GM12865 (cell line): ENCODE data around the gene DCDC2.
"Not testable (repeated sequence)": the region's sequence is repeated elsewhere in the genome, so short reads cannot be mapped to it uniquely, and the experiment has no call there.

Experiments
- DNase-seq: peaks from one replicate; pipeline ENCODE4 v3.0.0; 2010; ENCODE audit warnings: low read depth
- H3K4me3 ChIP-seq: 2 replicates; pipeline ENCODE4 v1.5.1; 2011; ENCODE audit warnings: mild to moderate bottlenecking, low read depth, low read length, control low read depth
- CTCF ChIP-seq: IDR thresholded peaks from 2 replicates; pipeline ENCODE4 v1.5.1; 2011; ENCODE audit warnings: low read length, control low read depth, low read depth, inconsistent platforms; ENCODE audit not compliant: insufficient read depth; ENCODE audit errors: missing control alignments

The DCDC2 gene

GRCh38 chr6:24307881-24308280 lies 50.0 kb downstream of the DCDC2 start:
- DNase-seq: no peak
- no peak for TF ChIP-seq CTCF

DNA sequence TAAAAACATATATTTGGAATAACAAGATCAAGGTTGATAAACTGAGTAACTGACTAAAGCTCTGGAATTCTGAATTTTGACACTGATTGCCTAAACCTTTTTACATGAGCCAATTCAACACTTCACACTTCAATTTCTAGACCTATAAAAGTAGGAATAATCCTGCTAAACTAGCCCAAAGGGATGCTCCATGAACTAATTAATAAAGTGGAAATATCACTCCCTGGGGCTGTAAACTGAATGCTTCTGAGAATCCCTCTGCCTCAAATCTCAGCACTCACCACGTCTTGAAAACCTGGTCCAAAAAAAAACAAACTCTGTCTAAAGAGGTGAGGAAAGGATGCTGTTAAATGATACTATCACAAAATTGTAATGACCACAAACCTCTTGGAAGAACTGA lies 50.9 kb downstream of the DCDC2 start:
- no peak for TF ChIP-seq CTCF
- no peak overlapping the region for H3K4me3 ChIP-seq
- no peak for DNase-seq

More at GRCh38 chr6:24307881-24308280, 50.0 kb downstream of the DCDC2 start:
- H3K4me3 ChIP-seq: no peak overlapping the region

DNA sequence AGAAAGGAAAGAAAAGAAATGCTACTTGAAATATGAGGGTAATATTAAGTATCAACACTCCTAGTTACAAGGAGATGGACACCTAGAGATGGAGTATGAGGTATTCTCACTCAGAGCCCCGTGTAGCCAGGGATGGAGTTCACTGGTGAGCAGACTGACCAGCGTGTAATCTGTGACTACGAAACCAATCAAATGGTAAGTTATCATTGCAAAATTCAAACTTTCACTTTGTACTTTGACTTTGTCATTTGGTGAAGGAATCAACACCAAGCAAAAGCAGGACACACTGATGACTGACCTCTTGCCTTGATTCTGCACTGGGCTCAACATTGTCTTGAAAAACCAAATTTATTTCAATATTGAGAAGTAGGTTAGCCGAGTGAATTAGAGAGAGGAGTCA lies 51.8 kb downstream of the DCDC2 start:
- no peak for TF ChIP-seq CTCF
- no peak overlapping the region for H3K4me3 ChIP-seq
- no peak for DNase-seq

GRCh38 chr6:24296944-24297343 lies 60.9 kb downstream of the DCDC2 start:
- no peak overlapping the region for H3K4me3 ChIP-seq

DNA sequence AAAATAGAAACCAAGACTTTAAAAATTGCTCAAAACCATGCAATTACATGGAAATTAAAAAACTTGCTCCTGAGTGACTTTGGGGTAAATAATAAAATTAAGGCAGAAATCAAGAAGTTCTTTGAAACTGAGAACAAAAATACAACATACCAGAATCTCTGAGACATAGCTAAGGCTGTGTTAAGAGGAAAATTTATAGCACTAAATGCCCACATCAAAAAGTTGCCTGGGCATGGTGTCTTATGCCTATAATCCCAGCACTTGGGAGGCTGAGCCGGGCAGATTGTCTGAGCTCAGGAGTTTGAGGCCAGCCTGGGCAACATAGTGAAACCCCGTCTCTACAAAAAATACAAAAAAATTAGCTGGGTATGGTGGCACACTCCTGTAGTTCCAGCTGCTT lies 64.0 kb downstream of the DCDC2 start:
- not testable (repeated sequence) for H3K4me3 ChIP-seq, DNase-seq

More at GRCh38 chr6:24296944-24297343, 60.9 kb downstream of the DCDC2 start:
- DNase-seq: no peak
- TF ChIP-seq CTCF: no peak

GRCh38 chr6:24287239-24287638 lies 70.6 kb downstream of the DCDC2 start:
- no peak overlapping the region for H3K4me3 ChIP-seq
- no peak for TF ChIP-seq CTCF
- no peak for DNase-seq

DNA sequence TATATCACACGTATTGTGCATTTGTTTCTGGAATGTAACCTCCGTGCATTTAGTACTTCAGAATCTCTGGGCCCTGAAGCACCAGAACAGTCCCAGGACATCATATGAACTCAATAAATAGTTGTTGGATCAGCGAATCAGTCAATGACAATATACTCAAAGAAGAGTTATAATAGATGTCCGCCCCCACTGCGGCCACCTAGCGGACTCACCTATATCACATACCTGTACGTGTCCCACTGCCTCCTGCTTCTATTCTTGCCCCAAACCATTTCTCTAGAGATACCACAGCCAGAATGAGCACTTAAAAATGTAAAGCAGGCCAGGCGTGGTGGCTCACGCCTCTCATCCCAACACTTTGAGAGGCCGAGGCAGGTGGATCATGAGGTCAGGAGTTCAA lies 73.9 kb downstream of the DCDC2 start:
- TF ChIP-seq CTCF: no peak
- no peak overlapping the region for H3K4me3 ChIP-seq
- no peak for DNase-seq
